PC-9 (cell line): Measurements from ENCODE around the gene CRYBB3. TPM values are rescaled to one million over a fixed set of nuclear protein-coding genes. Genes with fewer than 3 reads are reported as not detected.
"Not testable (repeated sequence)": the region's sequence is repeated elsewhere in the genome, so short reads cannot be mapped to it uniquely, and the experiment has no call there.

Experiments
- BruUV-seq: library from RNA; stranded (reverse); fragments of 400-500 nt; replicated peaks from 2 replicates; lab custom pipeline; 2021; lab: Mats Ljungman, UMichigan
- CTCF ChIA-PET: fragments of 300-600 bp; sonication (Branson Sonifier 250); formaldehyde crosslinking; loops from one replicate; lab custom pipeline; 2022; ENCODE audit warnings: antibody characterized with exemption; lab: Charles Lee
- POLR2A ChIA-PET: fragments of 300-600 bp; sonication (Branson Sonifier 250); formaldehyde crosslinking; loops from one replicate; lab custom pipeline; 2022; ENCODE audit warnings: antibody characterized with exemption; ENCODE audit not compliant: unreplicated experiment; lab: Charles Lee
- DNase-seq, 2 experiments: peaks; one replicate each; pipeline versions ENCODE4 v3.0.0 to v3.0.0-alpha.2; 2015 to 2022; ENCODE audit warnings: mixed read lengths in 1 of 2
- H2AFZ ChIP-seq: fragments of 200-600 bp; sonication (generic); 2 replicates; pipeline ENCODE4 v1.8.1; 2017; ENCODE audit warnings: antibody characterized with exemption
- H3F3A ChIP-seq: fragments of 200-600 bp; sonication (generic); 2 replicates; pipeline ENCODE4 v1.8.1; 2017; ENCODE audit warnings: antibody characterized with exemption, mild to moderate bottlenecking, low read depth; ENCODE audit not compliant: insufficient read depth
- H3K27ac ChIP-seq: fragments of 200-600 bp; sonication (generic); 2 replicates; pipeline ENCODE4 v1.6.1; 2016; ENCODE audit warnings: mixed run types
- H3K27me3 ChIP-seq: fragments of 200-600 bp; sonication (generic); 2 replicates; pipeline ENCODE4 v1.6.1; 2016; ENCODE audit warnings: low read depth, mixed run types; ENCODE audit not compliant: insufficient read depth
- H3K36me3 ChIP-seq: fragments of 200-600 bp; sonication (generic); 2 replicates; pipeline ENCODE4 v1.6.1; 2016; ENCODE audit warnings: low read depth, mixed run types
- H3K4me1 ChIP-seq: fragments of 200-600 bp; sonication (generic); replicated peaks from 2 replicates; pipeline ENCODE4 v1.6.1; 2016; ENCODE audit warnings: mixed run types; ENCODE audit not compliant: insufficient read depth
- H3K4me2 ChIP-seq: fragments of 200-600 bp; sonication (generic); 2 replicates; pipeline ENCODE4 v1.6.1; 2017; ENCODE audit warnings: mixed run types
- H3K4me3 ChIP-seq: fragments of 200-600 bp; sonication (generic); 2 replicates; pipeline ENCODE4 v1.6.1; 2016; ENCODE audit warnings: mixed run types
- H3K79me2 ChIP-seq: fragments of 200-600 bp; sonication (generic); 2 replicates; pipeline ENCODE4 v1.6.1; 2017; ENCODE audit warnings: low read depth, mixed run types
- H3K9me2 ChIP-seq: fragments of 200-600 bp; sonication (generic); 2 replicates; pipeline ENCODE4 v1.8.1; 2017; ENCODE audit warnings: mild to moderate bottlenecking; ENCODE audit not compliant: insufficient read depth
- H3K9me3 ChIP-seq: fragments of 200-600 bp; sonication (generic); 2 replicates; pipeline ENCODE4 v1.8.1; 2016; ENCODE audit warnings: low read depth; ENCODE audit not compliant: insufficient read depth
- H4K20me1 ChIP-seq: fragments of 200-600 bp; sonication (generic); 2 replicates; pipeline ENCODE4 v1.8.1; 2017; ENCODE audit not compliant: insufficient read depth
- CTCF ChIP-seq: fragments of 200-600 bp; sonication (generic); conservative IDR thresholded peaks from 2 replicates; pipeline ENCODE4 v1.6.1; 2017; ENCODE audit warnings: mixed run types, antibody characterized with exemption, mild to moderate bottlenecking, moderate library complexity
- EZH2 ChIP-seq: fragments of 200-600 bp; sonication (generic); IDR thresholded peaks from 2 replicates; pipeline ENCODE4 v1.8.0; 2017; ENCODE audit warnings: antibody characterized with exemption, low read depth
- intact Hi-C: fragments of 100-400 bp; cut with micrococcal nuclease; formaldehyde crosslinking; loops from one replicate; pipeline ENCODE4 v1.10.0; 2022; ENCODE audit not compliant: unreplicated experiment
- total RNA-seq: library from RNA; stranded (reverse); gene quantifications from 2 replicates; pipeline ENCODE4 v1.2.3, GENCODE V29; 2021

The CRYBB3 gene
- total RNA-seq, 1 experiment from 2014 or later: 0.85 TPM

DNA sequence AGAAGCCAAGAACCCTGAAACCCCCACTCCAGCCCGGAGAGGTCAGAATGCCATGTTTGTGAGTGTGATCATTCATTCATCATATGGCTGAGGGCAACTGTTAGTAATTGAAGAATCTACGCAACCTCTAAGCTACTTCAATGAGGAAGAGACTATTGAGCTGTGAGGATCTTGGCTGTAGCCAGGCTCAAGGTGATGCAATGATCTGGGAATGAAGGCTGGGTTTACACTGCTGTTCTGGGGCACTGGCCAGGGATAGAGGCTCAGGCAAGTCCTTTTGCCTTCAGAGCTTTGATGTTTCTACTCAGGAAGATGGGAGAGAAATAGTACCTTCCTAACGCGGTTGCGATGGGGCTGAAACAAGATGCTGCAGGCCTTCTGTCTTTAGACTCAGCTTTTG, 32.6 kb downstream of the CRYBB3 start:
- H3K27me3 ChIP-seq: peaks cover 11% of the 10 kb centered on the region; the same call in 1 of the 2 replicates
- no peak overlapping the region for H2AFZ ChIP-seq
- ChIA-PET CTCF (no interaction called here), POLR2A (no interaction called here)
- intact Hi-C loops: loop anchor here (10.0 kb wide), 3 partner anchors 122 to 1132 kb away; no protein-coding TSS in a partner anchor
- H3K27ac ChIP-seq: no peak overlapping the region
- no peaks in the 10 kb centered on the region for H3K9me3 ChIP-seq
- H3K4me1 ChIP-seq: no peaks in the 10 kb centered on the region
- no TSS peak for BruUV-seq
- no peaks in the 10 kb centered on the region for H3K36me3 ChIP-seq
- DNase-seq: no peak
- no peaks in the 10 kb centered on the region for H3F3A ChIP-seq
- TF ChIP-seq CTCF (no peak), EZH2 (no peak)
- no peaks in the 10 kb centered on the region for H4K20me1 ChIP-seq
- H3K9me2 ChIP-seq: no peaks in the 10 kb centered on the region
- no peak overlapping the region for H3K4me3 ChIP-seq
- no peaks in the 10 kb centered on the region for H3K79me2 ChIP-seq
- no peak overlapping the region for H3K4me2 ChIP-seq

DNA sequence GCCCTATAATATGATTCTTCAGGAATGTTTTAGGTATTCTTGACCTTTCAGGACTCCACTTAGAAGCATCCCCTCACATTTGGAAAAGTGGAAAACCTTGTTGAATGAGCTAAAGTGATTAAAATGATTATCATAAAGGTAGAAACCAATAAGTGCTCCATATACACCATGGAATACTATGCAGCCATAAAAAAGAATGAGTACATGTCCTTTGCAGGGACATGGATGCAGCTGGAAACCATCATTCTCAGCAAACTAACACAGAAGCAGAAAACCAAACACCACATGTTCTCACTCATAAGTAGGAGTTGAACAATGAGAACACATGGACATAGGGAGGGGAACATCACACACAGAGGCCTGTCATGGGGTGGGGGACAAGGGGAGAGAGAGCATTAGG, 34.0 kb downstream of the CRYBB3 start:
- H3K27ac ChIP-seq, BruUV-seq, H3K4me3 ChIP-seq, H3K9me3 ChIP-seq, H3K4me2 ChIP-seq, H4K20me1 ChIP-seq, H2AFZ ChIP-seq, H3K36me3 ChIP-seq, H3F3A ChIP-seq, H3K4me1 ChIP-seq, CTCF ChIA-PET, H3K79me2 ChIP-seq, H3K9me2 ChIP-seq, DNase-seq, POLR2A ChIA-PET: not testable (repeated sequence)
- intact Hi-C loops: loop anchor here (2.0 to 10.0 kb wide), 4 partner anchors 121 to 1131 kb away; no protein-coding TSS in a partner anchor
- H3K27me3 ChIP-seq: peaks cover 17% of the 10 kb centered on the region; the same call in 1 of the 2 replicates

- peak; percentile 63 to 80 for DNase-seq
- BruUV-seq: no TSS peak
- H3K36me3 ChIP-seq: no peaks in the 10 kb centered on the region
- H3K4me2 ChIP-seq: peak overlapping the region; percentile 74
- H2AFZ ChIP-seq: no peak overlapping the region
- no peaks in the 10 kb centered on the region for H3K4me1 ChIP-seq
- intact Hi-C loops: loop anchor here (2.0 to 10.0 kb wide), 4 partner anchors 119 to 1129 kb away; no protein-coding TSS in a partner anchor
- no peaks in the 10 kb centered on the region for H4K20me1 ChIP-seq
- H3K79me2 ChIP-seq: no peaks in the 10 kb centered on the region
- H3K9me3 ChIP-seq: no peaks in the 10 kb centered on the region
- H3K4me3 ChIP-seq: peak overlapping the region; percentile 27; the same call in 1 of the 2 replicates
- H3F3A ChIP-seq: no peaks in the 10 kb centered on the region
- no peak for TF ChIP-seq EZH2
- peak; percentile 81 for TF ChIP-seq CTCF
- H3K27me3 ChIP-seq: peaks cover 26% of the 10 kb centered on the region
- ChIA-PET POLR2A (no interaction called here), CTCF (no interaction called here)
- H3K27ac ChIP-seq: no peak overlapping the region
- H3K9me2 ChIP-seq: no peaks in the 10 kb centered on the region
These were observed 36.1 kb downstream of the CRYBB3 start for GRCh38 chr22:25235547-25236290.
